LNCAP (cell line): ENCODE results near the gene RASAL2.

Source experiments
- CTCF ChIP-seq: fragments of 450-650 bp; IDR thresholded peaks from 2 replicates; pipeline ENCODE4 v1.5.1; 2017; ENCODE audit warnings: mild to moderate bottlenecking

The RASAL2 gene

GRCh38 chr1:178064191-178064821 is 29.6 kb upstream of the RASAL2 start:
- TF ChIP-seq CTCF: no peak

GRCh38 chr1:178065250-178065649 is 28.7 kb upstream of the RASAL2 start:
- no peak for TF ChIP-seq CTCF

GRCh38 chr1:178066296-178066907 is 27.5 kb upstream of the RASAL2 start:
- TF ChIP-seq CTCF: no peak

- TF ChIP-seq CTCF: no peak
These were observed 26.8 kb upstream of the RASAL2 start for GRCh38 chr1:178066908-178067614.

GRCh38 chr1:178071811-178072210 is 22.1 kb upstream of the RASAL2 start:
- TF ChIP-seq CTCF: no peak

- no peak for TF ChIP-seq CTCF
These were observed 21.6 kb upstream of the RASAL2 start for GRCh38 chr1:178072326-178072725.

- TF ChIP-seq CTCF: no peak
These were observed 18.6 kb upstream of the RASAL2 start for GRCh38 chr1:178075333-178075732.
